GM23338 (cell line): ENCODE measurements around the gene MAPK8IP3.

Experiments used
- CREB1 ChIP-seq: fragments of 250-450 bp; sonication (Bioruptor Pico); IDR thresholded peaks from 2 replicates; pipeline ENCODE4 v1.5.0; 2020; ENCODE audit warnings: low read depth, mild to moderate bottlenecking, moderate library complexity
- CTCF ChIP-seq, 2 experiments: fragments of 200-600 bp in 1 of 2; sonication (generic) in 1 of 2; conservative IDR thresholded peaks; 2 replicates each; pipeline versions ENCODE4 v1.5.1 to v1.6.1; 2016 to 2017; ENCODE audit warnings: antibody characterized with exemption in 2 of 2, low read depth in 2 of 2, mild to moderate bottlenecking in 2 of 2, moderate library complexity in 1 of 2
- EZH2 ChIP-seq: fragments of 200-600 bp; sonication (generic); IDR thresholded peaks from one replicate; pipeline ENCODE4 v1.8.0; 2017; ENCODE audit warnings: antibody characterized with exemption, mild to moderate bottlenecking, low read depth; ENCODE audit not compliant: unreplicated experiment
- EZH2phosphoT487 ChIP-seq: fragments of 200-600 bp; sonication (generic); IDR thresholded peaks from one replicate; pipeline ENCODE4 v1.8.1; 2018; ENCODE audit warnings: antibody characterized with exemption; ENCODE audit not compliant: unreplicated experiment
- JUNB ChIP-seq: IDR thresholded peaks from one replicate; pipeline ENCODE4 v1.6.1; 2016; ENCODE audit warnings: antibody characterized with exemption; ENCODE audit not compliant: unreplicated experiment
- NANOG ChIP-seq: IDR thresholded peaks from 2 replicates; pipeline ENCODE4 v1.6.1; 2016; ENCODE audit warnings: antibody characterized with exemption, borderline replicate concordance
- POLR2AphosphoS5 ChIP-seq: IDR thresholded peaks from 2 replicates; pipeline ENCODE4 v1.6.1; 2016; ENCODE audit warnings: antibody characterized with exemption, low read depth
- REST ChIP-seq: IDR thresholded peaks from one replicate; pipeline ENCODE4 v1.6.1; 2018; ENCODE audit warnings: antibody characterized with exemption; ENCODE audit not compliant: unreplicated experiment
- ZNF331 ChIP-seq: fragments of 250-450 bp; sonication (Bioruptor Pico); IDR thresholded peaks from 2 replicates; pipeline ENCODE4 v1.5.0; 2020; ENCODE audit warnings: low read depth, mild to moderate bottlenecking, moderate library complexity

- 0 out of 2 replicates have a peak, but pooled peaks have one; percentile 22 for TF ChIP-seq POLR2AphosphoS5
- TF ChIP-seq CTCF (conservative IDR thresholded peaks at IDR 0.05; ENCODE audit: low read depth in 2 of 2) = no peak
- TF ChIP-seq EZH2 = no peak
- no peak for TF ChIP-seq CREB1
- TF ChIP-seq JUNB = no peak
- no peak for TF ChIP-seq EZH2phosphoT487
- no peak for TF ChIP-seq REST
- TF ChIP-seq NANOG = no peak
- TF ChIP-seq ZNF331 (CRISPR knock-in tag) = no peak
Observed at GRCh38 chr16:1771864-1772361, 65.9 kb downstream of the MAPK8IP3 start.
